GM18505 (cell line): Measurements from ENCODE around the gene PHB1.

Source experiments
- ATAC-seq: cut with Tn5 transposase; IDR thresholded peaks from one replicate; pipeline ENCODE4 v1.9.1; 2021; ENCODE audit not compliant: unreplicated experiment
- POLR2A ChIP-seq: IDR thresholded peaks from 4 replicates; pipeline ENCODE4 v1.6.1; 2011; ENCODE audit warnings: borderline replicate concordance; ENCODE audit not compliant: insufficient read depth, insufficient read length; ENCODE audit errors: extremely low read depth

The PHB1 gene

GRCh38 chr17:49414622-49415350 lies at the start of gene PHB1:
Gene PHB1, minus strand, starts transcription at chr17:49414882. Its CDS starts 1,618 bp downstream, at chr17:49413264.
- TF ChIP-seq POLR2A = peak; percentile 72
- peak; percentile 93 for ATAC-seq

- ATAC-seq = no peak
Measured at GRCh38 chr17:49464049-49464448, 49.4 kb upstream of the PHB1 start.

GRCh38 chr17:49461580-49461979 lies 46.9 kb upstream of the PHB1 start:
- ATAC-seq = no peak
- no peak for TF ChIP-seq POLR2A

More at GRCh38 chr17:49464049-49464448, 49.4 kb upstream of the PHB1 start:
- no peak for TF ChIP-seq POLR2A

DNA sequence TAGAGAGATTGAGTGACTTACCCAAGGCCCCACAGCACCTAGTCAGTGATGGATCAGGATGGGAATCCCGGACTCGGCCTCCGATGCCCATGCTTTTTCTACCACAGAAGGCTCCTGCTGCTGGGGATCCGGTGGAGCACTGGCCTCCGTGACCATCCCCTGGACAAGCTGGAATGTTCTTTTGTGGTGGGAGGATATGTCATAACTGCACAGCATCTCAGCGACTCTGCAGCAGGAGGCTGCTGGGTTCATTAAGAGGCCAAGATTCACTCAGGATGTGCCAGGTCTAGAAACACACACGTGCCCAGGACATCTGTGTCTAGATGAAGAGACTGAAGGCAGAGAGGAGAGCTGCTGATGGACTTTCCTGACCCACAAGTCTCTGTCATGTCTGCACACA lies 45.7 kb upstream of the PHB1 start:
- no peak for TF ChIP-seq POLR2A
- ATAC-seq = no peak

DNA sequence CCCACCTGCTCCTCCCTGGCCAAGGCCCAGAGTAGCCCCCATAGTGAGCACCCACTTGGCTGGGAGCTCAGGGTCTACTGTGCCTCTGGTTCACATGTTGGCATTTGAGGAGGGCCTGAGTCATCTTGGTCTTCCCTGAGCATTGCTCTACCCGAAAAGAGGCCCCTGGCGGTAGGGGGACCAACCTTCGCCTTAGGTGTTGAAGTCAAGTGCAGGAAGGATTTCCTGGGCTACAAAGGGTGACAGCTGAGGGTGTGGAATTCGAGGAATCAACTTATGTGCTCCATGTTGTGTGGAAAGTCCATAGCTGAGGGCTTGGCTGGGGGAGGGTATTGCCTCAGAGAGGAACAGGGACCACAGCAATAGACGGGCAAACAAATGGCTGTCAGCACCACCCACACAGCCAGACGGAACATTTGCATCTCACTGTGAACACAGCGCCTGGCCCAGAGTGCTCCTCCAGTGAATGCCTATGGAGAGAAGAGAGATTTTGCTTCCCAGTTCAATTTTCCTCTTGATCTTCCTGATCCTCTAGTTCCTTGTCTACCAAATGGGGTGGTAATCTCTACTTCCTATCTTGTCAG lies 44.8 kb upstream of the PHB1 start:
- no peak for TF ChIP-seq POLR2A

DNA sequence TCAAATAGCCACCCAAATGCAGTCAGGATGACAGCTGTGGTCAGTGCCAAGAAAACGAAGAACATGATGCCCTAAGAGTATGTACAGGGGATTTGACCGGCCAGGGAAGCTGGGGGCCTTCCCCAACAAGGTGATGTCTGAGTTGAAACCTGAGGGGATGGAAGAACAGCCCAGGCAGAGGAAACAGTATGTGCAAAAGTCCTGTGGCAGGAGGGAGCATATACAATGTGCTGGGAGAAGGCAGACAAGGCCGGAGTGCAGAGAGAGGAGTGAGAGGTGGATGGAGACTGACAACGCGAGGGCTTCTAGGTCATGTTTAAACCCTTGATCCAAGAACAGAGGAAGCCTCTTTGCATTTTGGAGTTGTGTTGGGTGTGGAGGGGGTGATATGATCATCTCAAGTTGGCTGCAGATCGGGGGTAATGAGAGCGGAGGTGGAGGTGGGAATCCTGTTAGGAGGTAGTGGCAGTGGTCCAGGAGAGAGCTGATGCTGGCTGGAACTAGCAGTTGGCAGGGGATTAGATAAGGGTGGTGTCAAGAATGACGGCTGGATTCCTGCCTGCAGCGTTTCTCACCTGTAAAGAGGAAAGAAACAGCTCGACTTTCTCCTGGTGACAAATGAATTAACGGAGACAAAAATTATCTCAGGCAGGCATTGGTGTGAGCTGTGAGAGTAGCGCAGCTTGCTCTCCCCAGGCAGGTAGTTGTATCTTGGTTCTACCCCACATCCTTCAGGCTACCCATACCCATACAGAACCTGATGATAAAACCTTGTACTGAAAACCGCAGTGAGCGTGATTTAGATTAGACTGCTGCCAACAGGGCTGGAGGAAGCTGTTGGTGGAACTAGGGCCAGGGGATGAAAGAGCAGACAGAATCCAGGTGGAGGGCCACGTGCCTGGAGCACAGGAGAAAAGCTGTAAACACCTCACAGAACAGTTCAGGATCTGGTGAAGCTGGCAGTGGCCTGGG lies 43.2 kb upstream of the PHB1 start:
- no peak for ATAC-seq
- TF ChIP-seq POLR2A = no peak

More for the DNA sequence above, 44.8 kb upstream of the PHB1 start:
- no peak for ATAC-seq

DNA sequence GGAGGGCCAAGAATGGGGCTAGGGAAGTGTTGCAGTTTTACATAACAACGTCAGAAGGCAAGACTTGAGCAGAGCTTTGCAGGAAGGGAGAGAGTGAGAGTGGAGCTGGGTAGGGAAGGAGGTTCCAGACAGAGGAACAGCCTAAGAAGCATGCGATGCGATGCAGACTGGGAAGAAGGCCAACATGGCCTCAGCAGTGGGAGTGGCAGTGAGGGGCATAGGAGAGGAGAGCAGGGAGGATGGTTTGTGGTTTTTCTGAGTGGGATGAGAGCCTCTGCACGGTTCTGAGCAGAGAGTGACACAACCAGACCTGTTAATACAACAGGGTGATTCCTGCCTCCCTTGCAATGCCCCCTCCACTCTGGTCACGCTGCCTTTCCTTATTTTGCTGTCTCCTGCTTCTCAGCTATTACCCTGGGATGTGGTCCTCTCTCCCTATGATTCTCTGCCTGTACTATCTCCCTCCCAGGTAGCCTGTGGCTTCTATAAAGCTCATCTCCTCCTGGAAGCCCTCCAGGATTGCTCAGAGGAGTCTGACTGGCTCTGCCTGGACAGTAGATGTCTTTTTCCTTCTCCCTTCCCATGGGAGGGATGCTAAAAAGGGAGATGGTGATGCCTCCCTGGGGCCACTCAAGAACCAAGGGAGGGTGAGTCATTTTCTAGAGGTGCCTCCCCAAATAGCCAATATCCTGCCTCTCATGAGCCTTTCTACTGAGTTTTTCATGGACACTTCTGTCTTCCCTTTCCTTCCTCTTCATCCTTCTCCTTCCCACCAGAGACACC lies 41.7 kb upstream of the PHB1 start:
- no peak for ATAC-seq

DNA sequence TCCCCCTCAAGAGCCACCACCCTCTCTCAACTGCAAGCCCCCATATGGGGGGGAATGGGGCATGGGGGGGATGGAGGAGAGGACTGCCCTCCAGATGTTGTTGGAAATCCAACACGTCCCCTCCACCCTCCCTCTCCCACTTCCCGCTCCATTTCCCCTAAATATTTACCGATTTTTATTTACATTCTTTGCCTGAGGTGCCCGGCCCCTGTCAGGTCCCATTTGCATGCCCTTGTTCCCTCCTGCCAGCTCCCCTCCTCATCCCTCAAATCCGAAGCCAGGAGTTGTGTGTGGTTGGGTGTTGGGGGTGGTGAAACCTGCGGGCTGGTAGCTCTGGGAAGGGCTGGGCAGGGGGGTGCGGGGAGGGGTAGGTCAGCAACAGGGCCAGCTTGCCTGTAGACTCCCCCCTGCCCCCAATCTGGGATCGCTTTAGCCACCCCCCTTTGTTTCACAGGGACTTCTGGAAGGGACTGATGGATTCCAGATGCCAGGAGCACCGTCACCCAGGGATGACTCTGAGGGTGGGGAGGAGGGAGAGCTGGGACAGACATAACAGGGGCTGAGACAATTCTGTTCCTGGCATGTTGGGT lies 40.7 kb upstream of the PHB1 start:
- no peak for TF ChIP-seq POLR2A

More for the DNA sequence above, 41.7 kb upstream of the PHB1 start:
- no peak for TF ChIP-seq POLR2A

DNA sequence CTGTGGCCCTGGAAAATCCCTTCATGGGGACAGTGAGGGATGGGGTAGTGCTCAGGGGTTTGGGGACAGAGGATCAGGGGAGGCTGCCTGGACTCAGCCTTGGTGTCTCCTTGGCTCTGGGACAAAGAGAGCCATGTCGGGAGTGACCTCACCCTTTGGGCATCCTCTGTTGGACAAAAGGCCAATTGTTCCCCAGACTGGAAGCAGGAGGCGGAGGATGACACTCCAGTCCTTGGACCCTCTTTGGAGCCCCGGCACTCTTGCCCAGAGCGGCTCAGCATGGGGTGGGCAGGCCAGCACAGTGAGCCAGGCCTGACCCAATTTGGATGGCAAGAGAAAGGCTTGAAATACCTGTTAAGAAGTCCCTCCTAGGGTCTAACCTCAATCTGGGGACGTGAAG lies 39.4 kb upstream of the PHB1 start:
- no peak for ATAC-seq
- no peak for TF ChIP-seq POLR2A

More for the DNA sequence above, 40.7 kb upstream of the PHB1 start:
- ATAC-seq = no peak

DNA sequence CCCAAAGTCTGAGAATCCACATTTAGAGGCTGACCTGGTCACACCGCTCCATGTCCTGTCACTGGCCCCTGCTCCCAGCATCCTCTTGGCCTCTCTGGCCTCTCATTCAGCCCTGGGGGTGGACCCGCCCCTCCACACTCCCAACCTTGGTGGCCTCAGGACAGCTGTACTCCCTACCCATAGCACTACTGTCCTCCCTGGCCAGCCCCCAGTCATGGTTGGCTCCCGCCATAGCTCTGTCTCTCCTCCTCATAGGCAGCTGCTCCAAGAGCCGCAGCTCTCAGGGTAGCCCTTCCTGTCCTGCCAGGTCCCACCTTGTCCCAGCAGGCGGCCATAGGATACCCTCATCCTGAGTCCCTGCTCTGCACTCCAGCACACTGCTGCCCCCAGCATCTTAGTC lies 38.0 kb upstream of the PHB1 start:
- TF ChIP-seq POLR2A = no peak

GRCh38 chr17:49452201-49452600 lies 37.5 kb upstream of the PHB1 start:
- no peak for TF ChIP-seq POLR2A
- ATAC-seq = no peak

More for the DNA sequence above, 38.0 kb upstream of the PHB1 start:
- no peak for ATAC-seq

GRCh38 chr17:49450735-49451134 lies 36.1 kb upstream of the PHB1 start:
- no peak for TF ChIP-seq POLR2A
- ATAC-seq = no peak
